ENCODE results near the gene CUZD1.
"Not testable (repeated sequence)": the region's sequence is repeated elsewhere in the genome, so short reads cannot be mapped to it uniquely, and the experiment has no call there.

CUZD1 gene

GRCh38 chr10:122845783-122846332 is at the start of gene CUZD1:
CUZD1 (minus strand) TSS chr10:122845857; CDS start chr10:122845843, 14 bp downstream.
- no peak for DNase-seq (ENCODE audit: low read depth in 2 of 2)

- no peak for DNase-seq (ENCODE audit: low read depth in 2 of 2)
Measured at GRCh38 chr10:122894261-122894944, 48.7 kb upstream of the CUZD1 start.

GRCh38 chr10:122884166-122884565 is 38.5 kb upstream of the CUZD1 start:
- no peak for DNase-seq (ENCODE audit: low read depth in 2 of 2)

- DNase-seq (ENCODE audit: low read depth in 2 of 2), result no peak
Measured at GRCh38 chr10:122882766-122883165, 37.1 kb upstream of the CUZD1 start.

- peak; percentile 91 to 95 for DNase-seq (ENCODE audit: low read depth in 2 of 2)
Measured at GRCh38 chr10:122879339-122880273, 33.9 kb upstream of the CUZD1 start, which contains the start of gene FAM24B. FAM24B (minus strand) TSS chr10:122879581; CDS start chr10:122850515, 29,066 bp downstream.

GRCh38 chr10:122878799-122879338 is 33.2 kb upstream of the CUZD1 start:
- no peak for DNase-seq (ENCODE audit: low read depth in 2 of 2)

- no peak for DNase-seq (ENCODE audit: low read depth in 2 of 2)
Measured at GRCh38 chr10:122877264-122877663, 31.6 kb upstream of the CUZD1 start.

GRCh38 chr10:122876467-122876855 is 30.8 kb upstream of the CUZD1 start:
- no peak for DNase-seq (ENCODE audit: low read depth in 2 of 2)

GRCh38 chr10:122875843-122876466 is 30.3 kb upstream of the CUZD1 start:
- no peak for DNase-seq (ENCODE audit: low read depth in 2 of 2)

GRCh38 chr10:122871947-122872346 is 26.3 kb upstream of the CUZD1 start:
- DNase-seq (ENCODE audit: low read depth in 2 of 2), result not testable (repeated sequence)

- DNase-seq (ENCODE audit: low read depth in 2 of 2), result not testable (repeated sequence)
Measured at GRCh38 chr10:122868768-122869167, 23.1 kb upstream of the CUZD1 start.

GRCh38 chr10:122866757-122867482 is 21.3 kb upstream of the CUZD1 start:
- DNase-seq (ENCODE audit: low read depth in 2 of 2), result not testable (repeated sequence)

- DNase-seq (ENCODE audit: low read depth in 2 of 2), result no peak
Measured at GRCh38 chr10:122864901-122865300, 19.2 kb upstream of the CUZD1 start.

GRCh38 chr10:122864194-122864592 is 18.5 kb upstream of the CUZD1 start:
- DNase-seq (ENCODE audit: low read depth in 2 of 2), result no peak

- no peak for DNase-seq (ENCODE audit: low read depth in 2 of 2)
Measured at GRCh38 chr10:122863216-122864193, 17.8 kb upstream of the CUZD1 start.

- DNase-seq (ENCODE audit: low read depth in 2 of 2), result no peak
Measured at GRCh38 chr10:122861711-122862161, 16.1 kb upstream of the CUZD1 start.

GRCh38 chr10:122859527-122859926 is 13.9 kb upstream of the CUZD1 start:
- no peak for DNase-seq (ENCODE audit: low read depth in 2 of 2)

- DNase-seq (ENCODE audit: low read depth in 2 of 2), result not testable (repeated sequence)
Measured at GRCh38 chr10:122858042-122858441, 12.4 kb upstream of the CUZD1 start.

GRCh38 chr10:122856902-122857301 is 11.2 kb upstream of the CUZD1 start:
- DNase-seq (ENCODE audit: low read depth in 2 of 2), result no peak

- DNase-seq (ENCODE audit: low read depth in 2 of 2), result no peak
Measured at GRCh38 chr10:122855745-122856144, 10.1 kb upstream of the CUZD1 start.
